ENCODE results near the gene DPF3. TPM values are rescaled to one million over a fixed set of nuclear protein-coding genes. Genes with fewer than 3 reads are reported as not detected.

The DPF3 gene
- total RNA-seq, 2 experiments from 2014 or later: 0.48 to 1.2 TPM

- ChIA-PET POLR2A (no interaction called here), CTCF (no interaction called here)
Measured at GRCh38 chr14:72573725-72574417, 320.0 kb downstream of the DPF3 start.

Other genes with a start within 250 kb of the DPF3 start
- gene DCAF4, start 32.4 kb upstream of the DPF3 start, total RNA-seq: 10 to 100 TPM; 24.0 to 27.7 TPM
- gene ZFYVE1, start 133.0 kb upstream of the DPF3 start, total RNA-seq: 1 to 10 TPM; 9.4 to 9.7 TPM
- 10 to 100 TPM; 95.0 to 97.7 TPM for gene RBM25, start 164.4 kb upstream of the DPF3 start, total RNA-seq
- gene PSEN1, start 242.4 kb upstream of the DPF3 start, total RNA-seq: 10 to 100 TPM; 26.2 to 30.9 TPM

Measured in activated CD8-positive, alpha-beta memory T cell treated with anti-CD3 and anti-CD28 coated beads for 36 hours (primary cell).